HG02623 (cell line): Measurements from ENCODE around the gene UPK3BL2.
"Not testable (repeated sequence)": the region's sequence is repeated elsewhere in the genome, so short reads cannot be mapped to it uniquely, and the experiment has no call there.

Experiments used
- ATAC-seq: cut with Tn5 transposase; IDR thresholded peaks from one replicate; pipeline ENCODE4 v1.9.1; 2021; ENCODE audit warnings: moderate library complexity; ENCODE audit not compliant: unreplicated experiment

UPK3BL2 gene

GRCh38 chr7:102543596-102543995 lies at the start of gene UPK3BL2:
Gene UPK3BL2, minus strand, starts transcription at chr7:102543696. Its CDS starts 60 bp downstream, at chr7:102543636.
- not testable (repeated sequence) for ATAC-seq

- ATAC-seq, result peak; percentile 56
Observed at GRCh38 chr7:102592477-102593019, 49.1 kb upstream of the UPK3BL2 start.

GRCh38 chr7:102589857-102590256 lies 46.4 kb upstream of the UPK3BL2 start:
- ATAC-seq, result peak; percentile 37

- not testable (repeated sequence) for ATAC-seq
Observed at GRCh38 chr7:102583495-102583894, 40.0 kb upstream of the UPK3BL2 start.

GRCh38 chr7:102581722-102582121 lies 38.2 kb upstream of the UPK3BL2 start:
- not testable (repeated sequence) for ATAC-seq

- ATAC-seq, result not testable (repeated sequence)
Observed at GRCh38 chr7:102578486-102578885, 35.0 kb upstream of the UPK3BL2 start.

- not testable (repeated sequence) for ATAC-seq
Observed at GRCh38 chr7:102577315-102578240, 34.1 kb upstream of the UPK3BL2 start.

GRCh38 chr7:102576363-102576762 lies 32.9 kb upstream of the UPK3BL2 start:
- ATAC-seq, result not testable (repeated sequence)

GRCh38 chr7:102574607-102575006 lies 31.1 kb upstream of the UPK3BL2 start:
- ATAC-seq, result not testable (repeated sequence)

- peak; percentile 94 for ATAC-seq
Observed at GRCh38 chr7:102572261-102573239, 29.1 kb upstream of the UPK3BL2 start, which contains the start of gene POLR2J3. Gene POLR2J3, minus strand, starts transcription at chr7:102572583. Its CDS starts 62 bp downstream, at chr7:102572521.

GRCh38 chr7:102568620-102569019 lies 25.1 kb upstream of the UPK3BL2 start:
- ATAC-seq, result not testable (repeated sequence)

- ATAC-seq, result not testable (repeated sequence)
Observed at GRCh38 chr7:102550808-102551422, 7.4 kb upstream of the UPK3BL2 start, which contains the start of gene SPDYE2. Gene SPDYE2, plus strand, starts transcription at chr7:102551226. Its CDS starts 2,030 bp downstream, at chr7:102553256.

- ATAC-seq, result peak; percentile 73
Observed at GRCh38 chr7:102546353-102546752, 2.9 kb upstream of the UPK3BL2 start.

GRCh38 chr7:102545288-102545687 lies 1.8 kb upstream of the UPK3BL2 start:
- not testable (repeated sequence) for ATAC-seq

- ATAC-seq, result not testable (repeated sequence)
Observed at GRCh38 chr7:102544372-102544771, 876 bp upstream of the UPK3BL2 start.

- ATAC-seq, result not testable (repeated sequence)
Observed at GRCh38 chr7:102542771-102543170, 725 bp downstream of the UPK3BL2 start.

- not testable (repeated sequence) for ATAC-seq
Observed at GRCh38 chr7:102542083-102542482, 1.4 kb downstream of the UPK3BL2 start.

GRCh38 chr7:102540604-102541003 lies 2.9 kb downstream of the UPK3BL2 start:
- ATAC-seq, result not testable (repeated sequence)

GRCh38 chr7:102535062-102535615 lies 8.4 kb downstream of the UPK3BL2 start:
- ATAC-seq, result not testable (repeated sequence)

- not testable (repeated sequence) for ATAC-seq
Observed at GRCh38 chr7:102532127-102532526, 11.4 kb downstream of the UPK3BL2 start.
